Adrenal gland (tissue), 12 donors: ENCODE results near the gene CACNG6. TPM values are rescaled to one million over a fixed set of nuclear protein-coding genes. Genes with fewer than 3 reads are reported as not detected.

Experiments used
- DNase-seq, 7 donors: peaks; one replicate each; pipeline ENCODE4 v3.0.0-alpha.2; 2019 to 2020
- H3K27ac ChIP-seq, 5 donors: fragments of 200-600 bp; sonication (generic) in 4 of 5; 1 replicate in 3 of 5; 2 replicates in 2 of 5; pipeline versions ENCODE4 v1.5.1 to v1.8.0; 2016 to 2020; ENCODE audit warnings: mild to moderate bottlenecking in 1 of 5
- H3K27me3 ChIP-seq: fragments of 200-600 bp; 2 replicates; pipeline ENCODE4 v1.8.0; 2021
- H3K36me3 ChIP-seq, 2 donors: fragments of 200-600 bp; replicated peaks in 1 of 2; 1 replicate in 1 of 2; 2 replicates in 1 of 2; pipeline versions ENCODE4 v1.5.1 to v1.8.0; 2018 to 2022
- H3K4me1 ChIP-seq, 2 donors: fragments of 200-600 bp; replicated peaks in 1 of 2; 1 replicate in 1 of 2; 2 replicates in 1 of 2; pipeline versions ENCODE4 v1.5.1 to v1.8.0; 2018 to 2021
- H3K4me3 ChIP-seq, 4 donors: fragments of 200-600 bp; sonication (generic) in 3 of 4; one replicate each; pipeline ENCODE4 v1.5.1; 2016 to 2018
- H3K9me3 ChIP-seq, 3 donors: fragments of 200-600 bp; sonication (generic) in 1 of 3; replicated peaks in 1 of 3; 1 replicate in 2 of 3; 2 replicates in 1 of 3; pipeline versions ENCODE4 v1.5.1 to v1.8.0; 2016 to 2021
- POLR2A ChIP-seq, 2 donors: fragments of 450-650 bp; IDR thresholded peaks; one replicate each; pipeline ENCODE4 v1.6.1; 2017; ENCODE audit warnings: antibody characterized with exemption in 2 of 2, mild to moderate bottlenecking in 2 of 2, moderate library complexity in 1 of 2
- whole genome bisulfite sequencing, 4 donors: extraction: QIAGEN DNeasy Blood & Tissue Kit in 2 of 4; methylation state at CpG; one replicate each; pipeline versions ENCODE4 v1.1.5 to v1.1.7; 2013 to 2017; 5-methylcytosine and 5-hydroxymethylcytosine counted together
- intact Hi-C, 2 donors: fragments of 100-400 bp; cut with DNase I; formaldehyde crosslinking; loops; one replicate each; pipeline versions ENCODE4 v1.14.1 to v1.15.0; 2022 to 2023
- polyA plus RNA-seq, 3 donors: library from polyadenylated mRNA; stranded (reverse); fragments of 200-250 nt in 2 of 3; fragments of 350-450 nt in 1 of 3; fragmentation: Illumina TruSeq in 1 of 3; extraction: RNeasy Lipid Tissue Mini Kit (QIAGEN cat#74804) in 1 of 3; gene quantifications; one replicate each; pipeline ENCODE4 v1.2.3, GENCODE V29; 2013 to 2014
- total RNA-seq, 9 donors: library from RNA; depleted of rRNA in 4 of 9; stranded (reverse); fragments of >200 nt in 4 of 9; fragments of 120-200 nt in 1 of 9; fragmentation: NEBNext Ultra II Directional in 1 of 9; extraction: Animal tissue kit (Norgen Biotek cat#: 25700) in 1 of 9; gene quantifications; one replicate each; pipeline versions ENCODE4 v1.1.0 to v1.2.4, GENCODE V29; 2013 to 2023
- TF ChIP-seq, protein P1 (sequence below), 6 experiments: fragments of 450-650 bp in 4 of 6; fragments of 200-600 bp in 2 of 6; sonication (generic) in 1 of 6; IDR thresholded peaks; 1 replicate in 5 of 6; 2 replicates in 1 of 6; pipeline versions ENCODE4 v1.5.1 to v1.8.0; 2016 to 2021; ENCODE audit warnings: antibody characterized with exemption in 6 of 6, mild to moderate bottlenecking in 2 of 6, moderate library complexity in 1 of 6
- donor health status: healthy with polysubstance abuse.
- donor health status: Bipolar disorder and iron deficiency.
- donor health status: DM: yes; HTN: yes; CAD: no.
- donor health status: DM: no; HTN: no; CAD: no.
- donor health status: DM: no; HTN: no; CAD: no.
- donor health status: DM: yes; HTN: yes; CAD: no.

The CACNG6 gene
- total and polyA plus RNA-seq, 12 donors: not detected

DNA sequence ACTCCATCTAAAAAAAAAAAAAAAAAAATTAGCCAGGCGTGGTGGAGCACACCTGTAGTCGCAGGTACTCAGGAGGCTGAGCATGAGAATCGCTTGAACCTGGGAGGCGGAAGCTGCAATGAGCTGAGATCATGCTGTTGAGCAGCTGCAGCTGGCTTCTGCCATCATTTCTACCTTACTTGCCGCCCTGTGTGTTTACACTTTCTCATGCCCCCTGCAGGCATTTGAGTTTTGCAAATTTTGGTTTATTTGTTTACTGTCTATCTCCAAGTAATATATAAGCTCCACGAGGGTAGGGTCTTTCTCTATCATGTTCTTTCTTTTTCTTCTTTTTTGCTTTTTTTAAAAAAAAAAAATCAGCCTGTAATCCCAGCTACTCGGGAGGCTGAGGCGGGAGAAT is 18.0 kb downstream of the CACNG6 start:
- no peaks in the 10 kb centered on the region for H3K27me3 ChIP-seq
- 73 to 84% (median 82%) methylated on average over 8 of the region's 8 CpGs for WGBS, 4 donors
- no peak for DNase-seq

GRCh38 chr19:54010474-54010873 is 19.0 kb downstream of the CACNG6 start:
- no peak for DNase-seq
- H3K4me3 ChIP-seq: no peak overlapping the region
- no peaks in the 10 kb centered on the region for H3K36me3 ChIP-seq
- no peak overlapping the region for H3K27ac ChIP-seq
- intact Hi-C loops: no loop called here
- 77 to 91% (median 91%) methylated on average over 6 of the region's 6 CpGs for WGBS, 4 donors
- H3K27me3 ChIP-seq: no peaks in the 10 kb centered on the region
- no peaks in the 10 kb centered on the region for H3K4me1 ChIP-seq
- TF ChIP-seq, protein P1, sequence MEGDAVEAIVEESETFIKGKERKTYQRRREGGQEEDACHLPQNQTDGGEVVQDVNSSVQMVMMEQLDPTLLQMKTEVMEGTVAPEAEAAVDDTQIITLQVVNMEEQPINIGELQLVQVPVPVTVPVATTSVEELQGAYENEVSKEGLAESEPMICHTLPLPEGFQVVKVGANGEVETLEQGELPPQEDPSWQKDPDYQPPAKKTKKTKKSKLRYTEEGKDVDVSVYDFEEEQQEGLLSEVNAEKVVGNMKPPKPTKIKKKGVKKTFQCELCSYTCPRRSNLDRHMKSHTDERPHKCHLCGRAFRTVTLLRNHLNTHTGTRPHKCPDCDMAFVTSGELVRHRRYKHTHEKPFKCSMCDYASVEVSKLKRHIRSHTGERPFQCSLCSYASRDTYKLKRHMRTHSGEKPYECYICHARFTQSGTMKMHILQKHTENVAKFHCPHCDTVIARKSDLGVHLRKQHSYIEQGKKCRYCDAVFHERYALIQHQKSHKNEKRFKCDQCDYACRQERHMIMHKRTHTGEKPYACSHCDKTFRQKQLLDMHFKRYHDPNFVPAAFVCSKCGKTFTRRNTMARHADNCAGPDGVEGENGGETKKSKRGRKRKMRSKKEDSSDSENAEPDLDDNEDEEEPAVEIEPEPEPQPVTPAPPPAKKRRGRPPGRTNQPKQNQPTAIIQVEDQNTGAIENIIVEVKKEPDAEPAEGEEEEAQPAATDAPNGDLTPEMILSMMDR (IDR thresholded peaks at IDR 0.05): no peak
- TF ChIP-seq POLR2A (IDR thresholded peaks at IDR 0.05): no peak
- H3K9me3 ChIP-seq: no peaks in the 10 kb centered on the region

More for the DNA sequence above, 18.0 kb downstream of the CACNG6 start:
- Histone ChIP-seq H3K4me3 (no peak overlapping the region), H3K27ac (no peak overlapping the region), H3K36me3 (no peaks in the 10 kb centered on the region), H3K9me3 (no peaks in the 10 kb centered on the region), H3K4me1 (no peaks in the 10 kb centered on the region)
- no peak for TF ChIP-seq POLR2A (IDR thresholded peaks at IDR 0.05)
- TF ChIP-seq, protein P1 (IDR thresholded peaks at IDR 0.05): no peak
- intact Hi-C loops: no loop called here

GRCh38 chr19:54011507-54012211 is 20.2 kb downstream of the CACNG6 start:
- intact Hi-C loops: no loop called here
- DNase-seq: no peak
- Histone ChIP-seq H3K4me1 (no peaks in the 10 kb centered on the region), H3K27me3 (no peaks in the 10 kb centered on the region), H3K9me3 (no peaks in the 10 kb centered on the region), H3K4me3 (no peak overlapping the region), H3K36me3 (no peaks in the 10 kb centered on the region), H3K27ac (no peak overlapping the region)
- 28 to 42% (median 35%) methylated on average over 19 to 36 of the region's 36 CpGs for WGBS, 4 donors
- no peak for TF ChIP-seq POLR2A (IDR thresholded peaks at IDR 0.05)

GRCh38 chr19:54013866-54014265 is 22.4 kb downstream of the CACNG6 start:
- H3K27me3 ChIP-seq: no peaks in the 10 kb centered on the region

More at GRCh38 chr19:54013866-54014265, 22.4 kb downstream of the CACNG6 start:
- DNase-seq: no peak
- H3K4me3 ChIP-seq: no peak overlapping the region
- no peaks in the 10 kb centered on the region for H3K4me1 ChIP-seq
- intact Hi-C loops: no loop called here
- 66 to 81% (median 76%) methylated on average over 8 of the region's 8 CpGs for WGBS, 4 donors
- TF ChIP-seq POLR2A (IDR thresholded peaks at IDR 0.05): no peak
- TF ChIP-seq, protein P1 (IDR thresholded peaks at IDR 0.05): no peak
- no peaks in the 10 kb centered on the region for H3K9me3 ChIP-seq
- H3K27ac ChIP-seq: no peak overlapping the region
- no peaks in the 10 kb centered on the region for H3K36me3 ChIP-seq
